Measurements from ENCODE around the gene PGLYRP1. TPM values are rescaled to one million over a fixed set of nuclear protein-coding genes. Genes with fewer than 3 reads are reported as not detected.

PGLYRP1 gene
- total RNA-seq, 4 donors from 2014 or later, result not detected

GRCh38 chr19:46031781-46032596, 9.1 kb upstream of the PGLYRP1 start:
- no peaks in the 10 kb centered on the region for H3K9me3 ChIP-seq
- TF ChIP-seq POLR2AphosphoS5 (IDR thresholded peaks at IDR 0.05), result no peak
- TF ChIP-seq EP300 (IDR thresholded peaks at IDR 0.05; ENCODE audit: low read depth), result no peak
- TF ChIP-seq POLR2A (IDR thresholded peaks at IDR 0.05), result no peak
- no peak for TF ChIP-seq CTCF (IDR thresholded peaks at IDR 0.05)

GRCh38 chr19:46030812-46031550, 8.1 kb upstream of the PGLYRP1 start:
- DNase-seq, result no peak
- in situ Hi-C loops (cut with MboI; ENCODE audit: low pct_ligation_motif_present in 1 of 4, low pct_unique_long_range_greater_than_20kb in 1 of 4, low sequenced_read_pairs in 3 of 4) (no loop called here), intact Hi-C loops (cut with DNase I; ENCODE audit: low total_unique reads) (loop anchor here (5.0 kb wide), 1 partner anchor 41 kb away; no protein-coding TSS in a partner anchor)
- Histone ChIP-seq H3K4me3 (no peak overlapping the region), H3K9me3 (no peaks in the 10 kb centered on the region), H3K27me3 (peaks cover 18% of the 10 kb centered on the region), H3K4me1 (no peaks in the 10 kb centered on the region), H3K27ac (no peak overlapping the region), H3K36me3 (no peaks in the 10 kb centered on the region)
- WGBS, 2 donors (ENCODE audit: low coverage in 1 of 2), result 62 to 65% methylated on average over 7 to 12 of the region's 12 CpGs
- no peak for TF ChIP-seq CTCF (IDR thresholded peaks at IDR 0.05)
- TF ChIP-seq POLR2AphosphoS5 (IDR thresholded peaks at IDR 0.05), result no peak
- TF ChIP-seq EP300 (IDR thresholded peaks at IDR 0.05; ENCODE audit: low read depth), result no peak
- no peak for TF ChIP-seq POLR2A (IDR thresholded peaks at IDR 0.05)

More at GRCh38 chr19:46031781-46032596, 9.1 kb upstream of the PGLYRP1 start:
- in situ Hi-C loops (cut with MboI; ENCODE audit: low pct_ligation_motif_present in 1 of 4, low pct_unique_long_range_greater_than_20kb in 1 of 4, low sequenced_read_pairs in 3 of 4) (no loop called here), intact Hi-C loops (cut with DNase I; ENCODE audit: low total_unique reads) (loop anchor here (5.0 kb wide), 1 partner anchor 40 kb away; no protein-coding TSS in a partner anchor)
- no peaks in the 10 kb centered on the region for H3K36me3 ChIP-seq
- H3K27ac ChIP-seq, result no peak overlapping the region
- H3K4me3 ChIP-seq, result no peak overlapping the region
- no peak for DNase-seq
- no peaks in the 10 kb centered on the region for H3K4me1 ChIP-seq
- peaks cover 9% of the 10 kb centered on the region for H3K27me3 ChIP-seq
- WGBS, 2 donors (ENCODE audit: low coverage in 1 of 2), result 79 to 83% methylated on average over 1 to 5 of the region's 5 CpGs

- Histone ChIP-seq H3K4me3 (no peak overlapping the region), H3K4me1 (peaks cover 0 to 4% (median 0%) of the 10 kb centered on the region in 4 donors), H3K36me3 (no peaks in the 10 kb centered on the region), H3K27ac (no peak overlapping the region), H3K27me3 (peaks cover 62% of the 10 kb centered on the region), H3K9me3 (no peaks in the 10 kb centered on the region)
- 61 to 62% methylated on average over 3 of the region's 3 CpGs for WGBS, 2 donors (ENCODE audit: low coverage in 1 of 2)
- intact Hi-C loops (cut with DNase I; ENCODE audit: low total_unique reads), result no loop called here
- DNase-seq, result no peak
- TF ChIP-seq CTCF (IDR thresholded peaks at IDR 0.05) (no peak), EP300 (IDR thresholded peaks at IDR 0.05; ENCODE audit: low read depth) (no peak), POLR2A (IDR thresholded peaks at IDR 0.05) (no peak), POLR2AphosphoS5 (IDR thresholded peaks at IDR 0.05) (no peak)
- in situ Hi-C loops (cut with MboI; ENCODE audit: low pct_ligation_motif_present in 1 of 4, low pct_unique_long_range_greater_than_20kb in 1 of 4, low sequenced_read_pairs in 3 of 4), result loop anchor here in 3 of 4 donors (5.0 to 10.0 kb wide), 4 partner anchors 169 to 241 kb away; no protein-coding TSS in a partner anchor
Observed at GRCh38 chr19:46025835-46026234, 3.0 kb upstream of the PGLYRP1 start.

GRCh38 chr19:46023311-46023779, 492 bp upstream of the PGLYRP1 start:
- H3K36me3 ChIP-seq, result no peaks in the 10 kb centered on the region
- peaks cover 57% of the 10 kb centered on the region for H3K27me3 ChIP-seq
- DNase-seq, result no peak
- 54 to 92% methylated on average over 4 to 11 of the region's 11 CpGs for WGBS, 2 donors (ENCODE audit: low coverage in 1 of 2)
- no peaks in the 10 kb centered on the region for H3K9me3 ChIP-seq
- in situ Hi-C loops (cut with MboI; ENCODE audit: low pct_ligation_motif_present in 1 of 4, low pct_unique_long_range_greater_than_20kb in 1 of 4, low sequenced_read_pairs in 3 of 4) (loop anchor here in 2 of 4 donors (10.0 kb wide), 2 partner anchors 171 to 241 kb away; no protein-coding TSS in a partner anchor), intact Hi-C loops (cut with DNase I; ENCODE audit: low total_unique reads) (no loop called here)
- H3K27ac ChIP-seq, result no peak overlapping the region
- TF ChIP-seq EP300 (IDR thresholded peaks at IDR 0.05; ENCODE audit: low read depth), result no peak
- TF ChIP-seq POLR2A (IDR thresholded peaks at IDR 0.05), result no peak
- TF ChIP-seq POLR2AphosphoS5 (IDR thresholded peaks at IDR 0.05), result no peak
- no peak for TF ChIP-seq CTCF (IDR thresholded peaks at IDR 0.05)
- peaks cover 0 to 4% (median 0%) of the 10 kb centered on the region in 4 donors for H3K4me1 ChIP-seq
- no peak overlapping the region for H3K4me3 ChIP-seq

Data from transverse colon (tissue), 4 donors.